ENCODE measurements around the gene PET100.
"Not testable (repeated sequence)": the region's sequence is repeated elsewhere in the genome, so short reads cannot be mapped to it uniquely, and the experiment has no call there.

The PET100 gene

GRCh38 chr19:7635670-7636069 lies 6.1 kb downstream of the PET100 start:
- DNase-seq, result no peak

GRCh38 chr19:7636317-7636690 lies 6.7 kb downstream of the PET100 start:
- no peak for DNase-seq

- DNase-seq, result peak; percentile 90
Measured at GRCh38 chr19:7636691-7637373, 7.2 kb downstream of the PET100 start, which contains the start of gene STXBP2. STXBP2 (plus strand) TSS chr19:7637110; CDS start chr19:7637150, 40 bp downstream.

GRCh38 chr19:7637374-7638256 lies 8.0 kb downstream of the PET100 start:
- no peak for DNase-seq

GRCh38 chr19:7638802-7639465 lies 9.3 kb downstream of the PET100 start:
- no peak for DNase-seq

GRCh38 chr19:7639863-7640348 lies 10.3 kb downstream of the PET100 start:
- DNase-seq, result no peak

GRCh38 chr19:7640803-7641202 lies 11.2 kb downstream of the PET100 start:
- no peak for DNase-seq

GRCh38 chr19:7641290-7642276 lies 12.0 kb downstream of the PET100 start:
- DNase-seq, result no peak

- DNase-seq, result no peak
Measured at GRCh38 chr19:7642295-7643030, 12.9 kb downstream of the PET100 start.

- DNase-seq, result no peak
Measured at GRCh38 chr19:7643031-7643415, 13.4 kb downstream of the PET100 start.

- not testable (repeated sequence) for DNase-seq
Measured at GRCh38 chr19:7643629-7644549, 14.3 kb downstream of the PET100 start.

GRCh38 chr19:7644550-7644877 lies 14.9 kb downstream of the PET100 start:
- DNase-seq, result no peak

GRCh38 chr19:7645163-7645562 lies 15.6 kb downstream of the PET100 start:
- DNase-seq, result no peak

GRCh38 chr19:7645656-7646425 lies 16.2 kb downstream of the PET100 start:
- no peak for DNase-seq

GRCh38 chr19:7646426-7646700 lies 16.8 kb downstream of the PET100 start:
- no peak for DNase-seq

GRCh38 chr19:7647156-7647555 lies 17.6 kb downstream of the PET100 start:
- no peak for DNase-seq

GRCh38 chr19:7648265-7649014 lies 18.8 kb downstream of the PET100 start:
- DNase-seq, result no peak

GRCh38 chr19:7650148-7650547 lies 20.6 kb downstream of the PET100 start:
- DNase-seq, result no peak

GRCh38 chr19:7652061-7652641 lies 22.6 kb downstream of the PET100 start:
- peak; percentile 87 for DNase-seq
